ENCODE measurements around the gene RDH11. TPM values are rescaled to one million over a fixed set of nuclear protein-coding genes. Genes with fewer than 3 reads are reported as not detected.

RDH11 gene
- total RNA-seq, 1 experiment from 2014 or later, result 45.1 TPM

GRCh38 chr14:67697006-67697405 is 1.4 kb upstream of the RDH11 start:
- no peak overlapping the region for H3K4me3 ChIP-seq (ENCODE audit: low read depth in 2 of 2, low read length in 2 of 2)
- no peak for ATAC-seq
- intact Hi-C loops (cut with micrococcal nuclease; ENCODE audit: unreplicated experiment) (no loop called here), in situ Hi-C loops (cut with HindIII; ENCODE audit: low pct_unique_long_range_greater_than_20kb, low sequenced_read_pairs) (no loop called here)
- H3K9me3 ChIP-seq (ENCODE audit: control insufficient read depth, insufficient read depth, low read depth, low read length), result no peaks in the 10 kb centered on the region
- H3K27me3 ChIP-seq (ENCODE audit: control insufficient read depth, insufficient read depth, low read length), result no peaks in the 10 kb centered on the region
- ChIA-PET POLR2A (no interaction called here), CTCF (no interaction called here)
- TF ChIP-seq SIN3A (IDR thresholded peaks at IDR 0.05; ENCODE audit: borderline replicate concordance, insufficient read depth, low read depth, low read length), result no peak
- no peak for TF ChIP-seq TCF7L2 (IDR thresholded peaks at IDR 0.05; ENCODE audit: low read depth, low read length)
- TF ChIP-seq CTCF (IDR thresholded peaks at IDR 0.05), result no peak
- no peak for TF ChIP-seq POLR2AphosphoS5 (IDR thresholded peaks at IDR 0.05; ENCODE audit: low read depth, low read length)
- no peak for TF ChIP-seq REST (IDR thresholded peaks at IDR 0.05; ENCODE audit: insufficient read depth in 1 of 2, low read depth in 2 of 2, low read length in 1 of 2)
- H3K4me1 ChIP-seq (ENCODE audit: control insufficient read depth, insufficient read depth, low read length), result no peaks in the 10 kb centered on the region; the same call in 1 of the 2 replicates
- no peak overlapping the region for H3K27ac ChIP-seq (ENCODE audit: low read length)
- BruUV-seq (replicated peaks), result no TSS peak
- peaks cover 4% of the 10 kb centered on the region; the same call in 1 of the 2 replicates for H3K36me3 ChIP-seq (ENCODE audit: control insufficient read depth, insufficient read depth, low read length)
- no peak for DNase-seq (ENCODE audit: low read depth, low spot score)

GRCh38 chr14:67694791-67695393 is 672 bp downstream of the RDH11 start:
- ChIA-PET POLR2A (no interaction called here), CTCF (interaction anchor here (0.6 kb wide), 1 partner anchor 132 kb away, joined by 6 read pairs; no protein-coding TSS in a partner anchor)
- no peak for DNase-seq (ENCODE audit: low read depth, low spot score)
- Histone ChIP-seq H3K36me3 (ENCODE audit: control insufficient read depth, insufficient read depth, low read length) (peaks cover 10% of the 10 kb centered on the region; the same call in 1 of the 2 replicates), H3K27me3 (ENCODE audit: control insufficient read depth, insufficient read depth, low read length) (no peaks in the 10 kb centered on the region), H3K9me3 (ENCODE audit: control insufficient read depth, insufficient read depth, low read depth, low read length) (no peaks in the 10 kb centered on the region), H3K27ac (ENCODE audit: low read length) (peak overlapping the region; percentile 92), H3K4me3 (ENCODE audit: low read depth in 2 of 2, low read length in 2 of 2) (peak overlapping the region; percentile 97), H3K4me1 (ENCODE audit: control insufficient read depth, insufficient read depth, low read length) (no peaks in the 10 kb centered on the region; the same call in 1 of the 2 replicates)
- peak; percentile 84 for ATAC-seq
- intact Hi-C loops (cut with micrococcal nuclease; ENCODE audit: unreplicated experiment) (no loop called here), in situ Hi-C loops (cut with HindIII; ENCODE audit: low pct_unique_long_range_greater_than_20kb, low sequenced_read_pairs) (no loop called here)
- TSS peak; percentile 66 for BruUV-seq (replicated peaks)
- no peak for TF ChIP-seq POLR2AphosphoS5 (IDR thresholded peaks at IDR 0.05; ENCODE audit: low read depth, low read length)
- TF ChIP-seq REST (IDR thresholded peaks at IDR 0.05; ENCODE audit: insufficient read depth in 1 of 2, low read depth in 2 of 2, low read length in 1 of 2), result no peak
- no peak for TF ChIP-seq TCF7L2 (IDR thresholded peaks at IDR 0.05; ENCODE audit: low read depth, low read length)
- TF ChIP-seq CTCF (IDR thresholded peaks at IDR 0.05), result no peak
- no peak for TF ChIP-seq SIN3A (IDR thresholded peaks at IDR 0.05; ENCODE audit: borderline replicate concordance, insufficient read depth, low read depth, low read length)
